GM18861 (cell line): Measurements from ENCODE around the gene WASF3.

Experiments used
- ATAC-seq: cut with Tn5 transposase; IDR thresholded peaks from one replicate; pipeline ENCODE4 v1.9.1; 2021; ENCODE audit not compliant: unreplicated experiment

The WASF3 gene

GRCh38 chr13:26585136-26585535 lies 27.7 kb downstream of the WASF3 start:
- ATAC-seq: no peak

- ATAC-seq: no peak
These were observed 29.8 kb downstream of the WASF3 start for GRCh38 chr13:26587251-26587650.

GRCh38 chr13:26589226-26589625 lies 31.7 kb downstream of the WASF3 start:
- ATAC-seq: no peak

- ATAC-seq: no peak
These were observed 32.3 kb downstream of the WASF3 start for GRCh38 chr13:26589754-26590153.

GRCh38 chr13:26590379-26590778 lies 32.9 kb downstream of the WASF3 start:
- no peak for ATAC-seq

GRCh38 chr13:26590951-26591350 lies 33.5 kb downstream of the WASF3 start:
- ATAC-seq: no peak

- no peak for ATAC-seq
These were observed 34.2 kb downstream of the WASF3 start for GRCh38 chr13:26591672-26592071.

- ATAC-seq: no peak
These were observed 36.2 kb downstream of the WASF3 start for GRCh38 chr13:26593661-26594060.

GRCh38 chr13:26594363-26594762 lies 36.9 kb downstream of the WASF3 start:
- ATAC-seq: no peak

- no peak for ATAC-seq
These were observed 39.0 kb downstream of the WASF3 start for GRCh38 chr13:26596458-26596857.

GRCh38 chr13:26599403-26599802 lies 41.9 kb downstream of the WASF3 start:
- no peak for ATAC-seq

GRCh38 chr13:26599860-26600259 lies 42.4 kb downstream of the WASF3 start:
- no peak for ATAC-seq

- ATAC-seq: no peak
These were observed 42.9 kb downstream of the WASF3 start for GRCh38 chr13:26600343-26600742.

- ATAC-seq: peak; percentile 73
These were observed 44.2 kb downstream of the WASF3 start for GRCh38 chr13:26601669-26602068.

- ATAC-seq: no peak
These were observed 45.3 kb downstream of the WASF3 start for GRCh38 chr13:26602783-26603182.

GRCh38 chr13:26604784-26605545 lies 47.5 kb downstream of the WASF3 start:
- ATAC-seq: no peak

- no peak for ATAC-seq
These were observed 48.4 kb downstream of the WASF3 start for GRCh38 chr13:26605845-26606244.

- no peak for ATAC-seq
These were observed 49.1 kb downstream of the WASF3 start for GRCh38 chr13:26606631-26607030.

GRCh38 chr13:26614721-26615120 lies 57.2 kb downstream of the WASF3 start:
- no peak for ATAC-seq

- ATAC-seq: no peak
These were observed 58.6 kb downstream of the WASF3 start for GRCh38 chr13:26616126-26616525.

- ATAC-seq: no peak
These were observed 61.2 kb downstream of the WASF3 start for GRCh38 chr13:26618726-26619125.

GRCh38 chr13:26619358-26619757 lies 61.9 kb downstream of the WASF3 start:
- ATAC-seq: no peak

- no peak for ATAC-seq
These were observed 64.4 kb downstream of the WASF3 start for GRCh38 chr13:26621731-26622401.
